HCT116 (cell line): Measurements from ENCODE around the gene SPTLC1. TPM values are rescaled to one million over a fixed set of nuclear protein-coding genes. Genes with fewer than 3 reads are reported as not detected.

Source experiments
- ATAC-seq: fragments of 200-7000 bp; cut with Tn5 transposase; 2 replicates; pipeline ENCODE4 v1.9.1; 2020; ENCODE audit warnings: mild to moderate bottlenecking, moderate library complexity
- BruUV-seq: library from RNA; stranded (reverse); fragments of 400-500 nt; replicated peaks from 2 replicates; lab custom pipeline; 2021; lab: Mats Ljungman, UMichigan
- CTCF ChIA-PET: fragments of 300-600 bp; sonication (Branson Sonifier 250); formaldehyde crosslinking; loops from one replicate; lab custom pipeline; 2021; ENCODE audit warnings: antibody characterized with exemption; lab: Charles Lee
- POLR2A ChIA-PET: fragments of 300-600, 350-600 bp; sonication (Branson Sonifier 250); formaldehyde crosslinking; loops from one replicate; lab custom pipeline; 2021; ENCODE audit warnings: antibody characterized with exemption; lab: Charles Lee
- RAD21 ChIA-PET, 2 experiments: fragments of 300-600 bp; sonication (Branson Sonifier 250); formaldehyde crosslinking; loops; one replicate each; lab custom pipeline; 2023; ENCODE audit warnings: low total read pairs in 2 of 2; ENCODE audit not compliant: uncharacterized antibody in 2 of 2, unreplicated experiment in 2 of 2, low non-redundant PET in 1 of 2; lab: Charles Lee
- DNase-seq: peaks from one replicate; pipeline ENCODE4 v3.0.0-alpha.2; 2010; ENCODE audit warnings: low read depth, low spot score
- H2AFZ ChIP-seq: fragments of 200-600 bp; shearing (Covaris generic), sonication (generic); 2 replicates; pipeline ENCODE4 v1.6.1; 2017; ENCODE audit warnings: low read depth, mixed run types, mixed read lengths, antibody characterized with exemption, low read length; ENCODE audit not compliant: poor library complexity, severe bottlenecking
- H3K27ac ChIP-seq: 2 replicates; pipeline ENCODE4 v1.5.1; 2012; ENCODE audit warnings: low read depth, low read length
- H3K27me3 ChIP-seq: fragments of 200-600 bp; sonication (generic); 2 replicates; pipeline ENCODE4 v1.6.1; 2016; ENCODE audit warnings: mixed run types, low read length, mixed read lengths; ENCODE audit not compliant: insufficient read depth
- H3K36me3 ChIP-seq, 2 experiments: fragments of 200-500 bp in 1 of 2; fragments of 200-600 bp in 1 of 2; sonication (Bioruptor generic) in 1 of 2; sonication (generic) in 1 of 2; 2 replicates each; pipeline versions ENCODE4 v1.5.1 to v1.6.1; 2014 to 2016; ENCODE audit warnings: low read length in 2 of 2, inconsistent platforms in 1 of 2, mixed read lengths in 1 of 2, mixed run types in 1 of 2; ENCODE audit not compliant: insufficient read depth in 2 of 2, control insufficient read depth in 1 of 2
- H3K4me1 ChIP-seq, 2 experiments: fragments of 200-600 bp in 1 of 2; sonication (generic) in 1 of 2; 2 replicates each; pipeline versions ENCODE4 v1.5.1 to v1.6.1; 2012 to 2017; ENCODE audit warnings: low read length in 2 of 2, inconsistent platforms in 1 of 2, mild to moderate bottlenecking in 1 of 2, mixed read lengths in 1 of 2, mixed run types in 1 of 2, moderate library complexity in 1 of 2; ENCODE audit not compliant: insufficient read depth in 2 of 2, control insufficient read depth in 1 of 2
- H3K4me2 ChIP-seq: fragments of 200-600 bp; sonication (generic); 2 replicates; pipeline ENCODE4 v1.6.1; 2017; ENCODE audit warnings: mixed run types, low read length, mixed read lengths
- H3K4me3 ChIP-seq, 2 experiments: fragments of 200-600 bp in 1 of 2; sonication (generic) in 1 of 2; replicated peaks in 1 of 2; 2 replicates each; pipeline ENCODE4 v1.5.1; 2011 to 2016; ENCODE audit warnings: low read length in 2 of 2, control low read depth in 1 of 2, low read depth in 1 of 2, mild to moderate bottlenecking in 1 of 2, mixed read lengths in 1 of 2, mixed run types in 1 of 2
- H3K79me2 ChIP-seq: fragments of 200-600 bp; sonication (generic); 2 replicates; pipeline ENCODE4 v1.6.1; 2017; ENCODE audit warnings: mild to moderate bottlenecking, mixed run types, low read length, moderate library complexity, mixed read lengths; ENCODE audit not compliant: insufficient read depth
- H3K9ac ChIP-seq: fragments of 200-600 bp; sonication (generic); 2 replicates; pipeline ENCODE4 v1.6.1; 2016; ENCODE audit warnings: low read length, mixed read lengths
- H3K9me2 ChIP-seq: fragments of 200-600 bp; sonication (generic), shearing (Covaris generic); 2 replicates; pipeline ENCODE4 v1.6.1; 2017; ENCODE audit warnings: mixed run types, mild to moderate bottlenecking, moderate library complexity; ENCODE audit not compliant: insufficient read depth
- H3K9me3 ChIP-seq, 2 experiments: fragments of 200-500 bp in 1 of 2; fragments of 200-600 bp in 1 of 2; sonication (Bioruptor generic) in 1 of 2; sonication (generic) in 1 of 2; 2 replicates each; pipeline ENCODE4 v1.6.1; 2014 to 2017; ENCODE audit warnings: low read length in 2 of 2, mixed read lengths in 2 of 2, inconsistent platforms in 1 of 2, low read depth in 1 of 2, mild to moderate bottlenecking in 1 of 2, mixed run types in 1 of 2, moderate library complexity in 1 of 2; ENCODE audit not compliant: control insufficient read depth in 1 of 2, insufficient read depth in 1 of 2
- H4K20me1 ChIP-seq: fragments of 200-600 bp; sonication (generic), shearing (Covaris generic); 2 replicates; pipeline ENCODE4 v1.6.1; 2017; ENCODE audit warnings: mixed run types, mild to moderate bottlenecking, moderate library complexity; ENCODE audit not compliant: insufficient read depth
- EZH2 ChIP-seq: fragments of 200-600 bp; sonication (generic); IDR thresholded peaks from 2 replicates; pipeline ENCODE4 v1.6.1; 2017; ENCODE audit warnings: antibody characterized with exemption, mixed run types
- RAD21 ChIP-seq: IDR thresholded peaks from 2 replicates; pipeline ENCODE4 v1.6.1; 2012; ENCODE audit warnings: low read depth, mild to moderate bottlenecking
- ZFX ChIP-seq: fragments of 450-650 bp; IDR thresholded peaks from 2 replicates; pipeline ENCODE4 v1.6.1; 2017
- intact Hi-C: fragments of 100-400 bp; cut with micrococcal nuclease; formaldehyde crosslinking; loops from 2 replicates; pipeline ENCODE4 v1.10.0; 2022
- total RNA-seq: library from RNA; stranded (reverse); gene quantifications from one replicate; pipeline ENCODE4 v1.2.1, GENCODE V29; 2021; ENCODE audit not compliant: unreplicated experiment
- TF ChIP-seq, protein P1 (sequence below): IDR thresholded peaks from 2 replicates; pipeline ENCODE4 v1.6.1; 2011; ENCODE audit warnings: mild to moderate bottlenecking, low read length, moderate library complexity; ENCODE audit not compliant: insufficient replicate concordance; ENCODE audit errors: extremely low read depth
- TF ChIP-seq, protein P2 (sequence below), 3 experiments: fragments of 200-600 bp in 1 of 3; sonication (generic) in 1 of 3; IDR thresholded peaks in 2 of 3; conservative IDR thresholded peaks in 1 of 3; 2 replicates each; pipeline ENCODE4 v1.5.1; 2012 to 2017; ENCODE audit warnings: low read depth in 2 of 3, low read length in 2 of 3, antibody characterized with exemption in 1 of 3, borderline replicate concordance in 1 of 3, control low read depth in 1 of 3, mild to moderate bottlenecking in 1 of 3, mixed read lengths in 1 of 3, mixed run types in 1 of 3, moderate library complexity in 1 of 3; ENCODE audit not compliant: insufficient read depth in 1 of 3

The SPTLC1 gene
- total RNA-seq, 1 experiment from 2014 or later: 81.7 TPM

DNA sequence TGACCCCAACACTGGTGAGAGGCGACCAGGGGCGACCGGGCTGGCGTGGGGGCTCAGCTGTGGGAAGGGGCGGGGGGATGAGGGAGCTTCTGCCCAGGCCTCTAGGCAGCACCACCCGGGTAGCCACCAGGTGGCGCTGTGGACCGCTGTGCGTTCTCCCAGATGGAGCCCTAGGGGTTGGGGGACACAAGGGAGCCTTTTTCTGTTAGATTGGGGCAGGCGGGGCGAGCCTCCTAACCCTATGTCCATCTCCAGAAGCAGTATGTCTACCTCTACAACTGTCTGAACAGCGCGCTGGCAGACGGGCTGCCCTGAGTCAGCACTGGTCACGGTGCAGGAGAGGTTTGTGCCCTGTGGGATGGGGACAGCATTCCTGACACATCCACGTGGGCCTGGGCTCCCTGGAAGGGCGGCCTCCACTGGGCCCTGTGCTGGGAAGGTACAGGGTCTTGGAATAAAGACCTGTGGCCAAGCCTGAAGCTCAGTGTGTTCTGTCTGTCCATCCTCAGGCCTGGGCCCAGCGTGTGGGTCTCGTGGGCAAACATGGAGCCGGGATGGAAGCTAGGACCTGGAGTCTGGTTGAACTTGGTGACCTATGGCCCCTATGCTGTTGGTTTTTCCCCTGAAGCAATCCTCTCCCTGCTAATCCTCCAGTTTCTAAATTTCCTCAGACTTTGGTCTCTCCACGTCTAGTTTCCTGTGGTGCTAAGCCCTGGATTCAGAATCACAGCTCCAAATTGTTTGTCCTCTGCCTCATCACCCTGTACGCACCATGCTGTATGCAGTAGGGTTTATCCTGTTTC lies 23.1 kb upstream of the SPTLC1 start:
- no peak for TF ChIP-seq EZH2
- no peak for TF ChIP-seq ZFX
- TF ChIP-seq RAD21: no peak
- TF ChIP-seq, protein P1, sequence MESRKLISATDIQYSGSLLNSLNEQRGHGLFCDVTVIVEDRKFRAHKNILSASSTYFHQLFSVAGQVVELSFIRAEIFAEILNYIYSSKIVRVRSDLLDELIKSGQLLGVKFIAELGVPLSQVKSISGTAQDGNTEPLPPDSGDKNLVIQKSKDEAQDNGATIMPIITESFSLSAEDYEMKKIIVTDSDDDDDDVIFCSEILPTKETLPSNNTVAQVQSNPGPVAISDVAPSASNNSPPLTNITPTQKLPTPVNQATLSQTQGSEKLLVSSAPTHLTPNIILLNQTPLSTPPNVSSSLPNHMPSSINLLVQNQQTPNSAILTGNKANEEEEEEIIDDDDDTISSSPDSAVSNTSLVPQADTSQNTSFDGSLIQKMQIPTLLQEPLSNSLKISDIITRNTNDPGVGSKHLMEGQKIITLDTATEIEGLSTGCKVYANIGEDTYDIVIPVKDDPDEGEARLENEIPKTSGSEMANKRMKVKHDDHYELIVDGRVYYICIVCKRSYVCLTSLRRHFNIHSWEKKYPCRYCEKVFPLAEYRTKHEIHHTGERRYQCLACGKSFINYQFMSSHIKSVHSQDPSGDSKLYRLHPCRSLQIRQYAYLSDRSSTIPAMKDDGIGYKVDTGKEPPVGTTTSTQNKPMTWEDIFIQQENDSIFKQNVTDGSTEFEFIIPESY: no peak
- TF ChIP-seq, protein P2, sequence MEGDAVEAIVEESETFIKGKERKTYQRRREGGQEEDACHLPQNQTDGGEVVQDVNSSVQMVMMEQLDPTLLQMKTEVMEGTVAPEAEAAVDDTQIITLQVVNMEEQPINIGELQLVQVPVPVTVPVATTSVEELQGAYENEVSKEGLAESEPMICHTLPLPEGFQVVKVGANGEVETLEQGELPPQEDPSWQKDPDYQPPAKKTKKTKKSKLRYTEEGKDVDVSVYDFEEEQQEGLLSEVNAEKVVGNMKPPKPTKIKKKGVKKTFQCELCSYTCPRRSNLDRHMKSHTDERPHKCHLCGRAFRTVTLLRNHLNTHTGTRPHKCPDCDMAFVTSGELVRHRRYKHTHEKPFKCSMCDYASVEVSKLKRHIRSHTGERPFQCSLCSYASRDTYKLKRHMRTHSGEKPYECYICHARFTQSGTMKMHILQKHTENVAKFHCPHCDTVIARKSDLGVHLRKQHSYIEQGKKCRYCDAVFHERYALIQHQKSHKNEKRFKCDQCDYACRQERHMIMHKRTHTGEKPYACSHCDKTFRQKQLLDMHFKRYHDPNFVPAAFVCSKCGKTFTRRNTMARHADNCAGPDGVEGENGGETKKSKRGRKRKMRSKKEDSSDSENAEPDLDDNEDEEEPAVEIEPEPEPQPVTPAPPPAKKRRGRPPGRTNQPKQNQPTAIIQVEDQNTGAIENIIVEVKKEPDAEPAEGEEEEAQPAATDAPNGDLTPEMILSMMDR (IDR thresholded peaks at IDR 0.05 in 2 of 3, conservative IDR thresholded peaks at IDR 0.05 in 1 of 3; ENCODE audit: borderline replicate concordance in 1 of 3, insufficient read depth in 1 of 3, low read depth in 2 of 3, low read length in 2 of 3): peak in 2 of 3 experiments; percentile 87 to 90; a peak in 4 of 6 replicates
- CTCF ChIA-PET: interaction anchor here (0.7 to 4.5 kb wide), 21 partner anchors 9 to 653 kb away, joined by 3 to 38 read pairs (median 4); partner anchors contain the start of gene CENPP
- H3K4me2 ChIP-seq: no peak overlapping the region

More for the DNA sequence above, 23.1 kb upstream of the SPTLC1 start:
- H4K20me1 ChIP-seq: no peaks in the 10 kb centered on the region
- ChIA-PET POLR2A (interaction anchor here (1.2 kb wide), 1 partner anchor 10 kb away, joined by 3 read pairs; no protein-coding TSS in a partner anchor), RAD21 (interaction anchor here (0.6 to 1.1 kb wide), 5 partner anchors 40 to 652 kb away, joined by 3 read pairs; no protein-coding TSS in a partner anchor)
- peaks cover 2 to 22% of the 10 kb centered on the region in 2 experiments; a peak in 3 of 4 replicates for H3K4me1 ChIP-seq
- ATAC-seq: peak; percentile 68
- DNase-seq: no peak
- no peaks in the 10 kb centered on the region for H3K9me2 ChIP-seq
- no peak overlapping the region for H3K4me3 ChIP-seq
- H3K27ac ChIP-seq: no peak overlapping the region
- intact Hi-C loops: loop anchor here (2.0 to 5.0 kb wide), 4 partner anchors 99 to 654 kb away; no protein-coding TSS in a partner anchor
- 0 out of 2 replicates have a peak, but pooled peaks cover 3% of the 10 kb centered on the region for H3K27me3 ChIP-seq
- no TSS peak for BruUV-seq
- peak overlapping the region; percentile 78 for H2AFZ ChIP-seq
- no peaks in the 10 kb centered on the region for H3K79me2 ChIP-seq
- no peaks in the 10 kb centered on the region for H3K36me3 ChIP-seq
- no peaks in the 10 kb centered on the region for H3K9me3 ChIP-seq
- H3K9ac ChIP-seq: no peak overlapping the region
